GM18511 (cell line): ENCODE data around the gene CRB3.
A peak's percentile ranks its signal among the peaks of the same experiment; 100 is the strongest.

Experiments
- ATAC-seq: cut with Tn5 transposase; IDR thresholded peaks from one replicate; pipeline ENCODE4 v1.9.1; 2021; ENCODE audit warnings: mild to moderate bottlenecking, moderate library complexity; ENCODE audit not compliant: unreplicated experiment

Gene CRB3

DNA sequence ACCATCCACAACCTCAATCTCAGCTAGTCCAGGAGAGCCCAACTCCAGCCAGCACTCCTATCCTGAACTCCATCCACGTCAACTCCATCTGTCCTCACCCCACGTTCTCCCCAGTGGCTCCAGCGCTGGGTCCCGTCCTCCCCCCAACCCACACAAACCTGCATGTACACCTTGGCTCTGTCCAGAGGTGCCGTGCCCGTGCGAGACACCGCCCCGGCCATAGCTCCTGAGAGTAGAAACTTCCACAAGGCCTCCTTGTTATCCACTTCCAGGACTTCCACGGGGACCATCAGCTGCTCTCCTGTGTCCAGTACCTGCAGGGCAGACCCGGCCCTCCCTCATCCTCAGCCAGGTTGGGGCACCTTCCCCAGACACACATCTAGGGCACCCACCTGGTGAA is 32.2 kb upstream of the CRB3 start:
- no peak for ATAC-seq

DNA sequence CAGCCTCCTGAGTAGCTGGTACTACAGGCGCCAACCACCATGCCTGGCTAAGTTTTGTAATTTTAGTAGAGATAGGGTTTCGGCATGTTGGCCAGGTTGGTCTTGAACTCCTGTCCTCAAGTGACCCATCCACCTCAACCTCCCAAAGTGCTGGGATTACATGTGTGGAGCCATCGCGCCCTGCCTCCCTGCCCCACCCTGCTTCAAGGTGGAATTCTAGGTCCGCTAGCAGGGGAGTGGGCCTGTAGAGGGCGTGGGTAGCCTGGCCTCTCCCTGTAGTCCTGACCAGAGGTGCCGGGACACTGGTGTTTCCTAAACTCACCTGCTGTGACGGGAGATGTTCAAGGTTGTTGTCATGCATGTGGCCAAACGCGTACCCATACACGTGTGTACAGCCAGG is 30.9 kb upstream of the CRB3 start:
- ATAC-seq = no peak

DNA sequence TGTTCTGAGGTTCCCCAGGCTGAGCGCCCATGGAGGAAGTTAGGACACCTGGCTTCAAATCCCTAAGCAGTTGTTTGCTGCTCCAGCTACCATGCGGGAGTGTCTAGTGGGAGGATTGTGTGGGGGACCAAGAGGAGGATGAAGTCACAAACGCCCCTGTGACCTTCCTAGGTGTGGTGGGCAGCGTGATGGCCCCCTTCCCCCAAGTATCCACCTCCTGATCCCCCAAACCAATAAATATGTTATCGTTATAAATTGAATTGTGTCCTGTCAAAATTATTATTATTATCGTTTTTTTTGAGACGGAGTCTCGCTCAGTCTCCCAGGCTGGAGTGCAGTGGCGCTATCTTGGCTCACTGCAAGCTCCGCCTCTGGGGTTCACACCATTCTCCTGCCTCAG is 30.4 kb upstream of the CRB3 start, which contains the start of gene SLC25A41:
SLC25A41 (minus strand) TSS at position 101 of the 400 bp plus-strand sequence; CDS start at position 31, 70 bp downstream.
- no peak for ATAC-seq

DNA sequence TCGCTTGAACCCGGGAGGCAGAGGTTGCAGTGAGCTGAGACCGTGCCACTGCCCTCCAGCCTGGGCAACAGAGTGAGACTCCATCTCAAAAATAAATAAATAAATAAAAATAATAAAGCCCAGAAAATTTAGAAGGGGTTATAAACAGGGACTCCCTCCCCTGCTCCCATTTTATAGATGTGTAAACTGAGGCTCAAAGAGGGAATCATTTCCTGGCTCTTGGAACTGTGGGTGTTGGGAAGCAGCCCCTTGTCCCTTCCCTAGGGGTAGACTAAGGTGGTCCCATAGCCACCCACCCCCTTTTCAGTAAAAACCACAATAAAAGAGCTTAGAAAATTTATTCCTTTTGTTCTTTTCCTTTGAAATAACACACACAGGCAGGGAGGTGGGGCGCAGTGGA is 24.3 kb upstream of the CRB3 start:
- ATAC-seq = no peak

DNA sequence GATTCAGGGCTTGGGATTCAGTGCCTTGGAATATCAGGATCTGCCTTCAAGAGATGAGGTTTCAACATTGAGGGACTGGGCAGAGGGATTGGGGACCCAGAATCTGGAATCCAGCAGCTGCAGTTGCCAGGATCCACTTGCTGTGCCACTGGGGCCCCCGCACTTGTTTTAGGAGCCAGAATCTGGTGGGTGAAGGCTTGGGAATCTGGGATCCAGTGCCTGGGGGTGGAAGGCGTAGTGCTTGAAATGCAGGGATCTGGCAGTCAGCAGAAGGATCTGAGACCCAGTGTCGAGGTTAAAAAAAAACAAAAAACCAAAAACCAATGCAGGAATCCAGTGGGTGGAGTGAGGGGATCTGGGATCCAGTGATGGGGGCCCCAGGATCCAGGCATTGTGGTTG is 23.2 kb upstream of the CRB3 start:
- ATAC-seq = no peak

DNA sequence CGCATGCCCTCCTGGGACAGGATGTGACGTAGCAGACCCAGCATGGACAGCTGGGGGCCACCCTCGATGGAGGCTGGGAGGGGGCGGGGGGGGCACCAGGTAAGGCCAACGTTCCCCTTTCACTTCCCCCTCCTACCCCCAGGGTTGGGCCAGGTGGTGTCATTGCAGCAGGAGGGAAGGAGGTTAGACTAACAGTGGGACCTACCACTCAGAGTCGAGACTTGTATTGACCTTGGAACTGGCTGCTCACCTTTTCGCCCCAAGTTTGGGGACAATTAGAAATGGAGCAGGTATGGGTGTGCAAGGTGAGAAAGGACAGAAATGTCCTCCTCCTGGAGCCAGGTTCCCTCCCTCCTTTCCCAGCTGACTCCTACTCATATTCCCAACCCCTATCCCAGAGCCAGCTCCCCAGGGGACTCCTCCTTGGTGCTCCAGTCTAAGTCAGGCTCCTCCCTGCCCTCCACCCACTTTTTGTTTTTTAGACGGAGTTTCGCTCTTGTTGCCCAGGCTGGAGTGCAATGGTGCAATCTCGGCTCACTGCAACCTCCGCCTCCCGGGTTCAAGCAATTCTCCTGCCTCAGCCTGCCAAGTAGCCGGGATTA is 21.9 kb upstream of the CRB3 start:
- no peak for ATAC-seq

DNA sequence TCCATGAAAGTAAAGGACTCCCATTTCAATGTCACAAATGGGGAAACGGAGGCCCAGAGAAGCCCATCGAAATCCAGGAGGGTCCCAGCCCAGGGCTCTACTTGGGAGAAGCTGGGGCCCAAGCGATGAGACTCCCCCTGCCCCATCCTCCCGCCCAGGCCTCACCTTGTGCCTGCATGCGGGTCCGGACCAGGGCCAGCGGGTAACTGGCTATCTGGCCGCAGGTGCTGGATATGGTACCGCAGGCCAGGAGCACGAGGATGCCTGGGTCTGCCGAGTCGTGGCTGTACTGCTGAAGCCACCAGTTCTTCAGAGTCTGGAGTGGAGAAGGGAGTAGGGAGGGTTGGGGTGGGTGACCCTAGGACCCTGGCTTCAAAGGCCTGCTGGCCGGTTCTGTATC is 20.1 kb upstream of the CRB3 start:
- ATAC-seq = no peak

DNA sequence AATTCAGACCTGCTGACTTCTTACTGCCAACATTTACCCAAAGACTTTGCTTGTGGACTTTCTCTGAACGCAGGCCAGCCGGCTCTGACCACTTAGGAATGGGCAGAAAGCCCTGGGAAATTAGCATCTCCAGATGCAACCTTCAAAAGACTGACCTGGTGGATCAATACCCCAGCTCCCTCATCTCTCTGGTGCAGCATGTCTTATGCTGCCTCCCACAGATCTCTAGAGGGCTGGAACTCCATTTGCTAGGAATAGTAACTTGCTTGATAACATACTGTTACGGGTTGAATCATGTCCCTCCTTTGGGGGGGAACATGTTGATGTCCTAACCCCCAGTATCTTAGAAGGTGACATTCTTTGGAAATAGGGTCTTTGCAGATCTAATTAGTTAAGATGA is 17.6 kb upstream of the CRB3 start:
- no peak for ATAC-seq

DNA sequence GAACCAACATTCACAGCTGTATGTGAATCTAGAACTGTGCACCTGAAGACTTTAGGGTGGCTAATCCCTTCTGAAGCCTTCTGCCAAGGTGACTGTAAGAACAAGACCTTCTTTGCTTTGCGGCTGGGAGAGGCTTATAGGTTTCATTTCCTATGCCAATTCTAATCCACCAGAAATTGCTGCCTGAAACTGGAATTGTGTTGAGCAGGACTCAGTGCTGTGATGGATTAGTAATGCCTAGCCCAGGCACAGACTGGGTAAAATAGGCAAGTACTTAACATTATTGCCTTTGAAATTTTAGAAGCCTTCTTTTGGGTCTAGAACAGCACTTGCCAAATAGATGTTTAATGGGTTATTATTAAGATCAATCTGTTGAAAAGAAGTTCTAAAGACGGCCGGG is 16.0 kb upstream of the CRB3 start:
- no peak for ATAC-seq

DNA sequence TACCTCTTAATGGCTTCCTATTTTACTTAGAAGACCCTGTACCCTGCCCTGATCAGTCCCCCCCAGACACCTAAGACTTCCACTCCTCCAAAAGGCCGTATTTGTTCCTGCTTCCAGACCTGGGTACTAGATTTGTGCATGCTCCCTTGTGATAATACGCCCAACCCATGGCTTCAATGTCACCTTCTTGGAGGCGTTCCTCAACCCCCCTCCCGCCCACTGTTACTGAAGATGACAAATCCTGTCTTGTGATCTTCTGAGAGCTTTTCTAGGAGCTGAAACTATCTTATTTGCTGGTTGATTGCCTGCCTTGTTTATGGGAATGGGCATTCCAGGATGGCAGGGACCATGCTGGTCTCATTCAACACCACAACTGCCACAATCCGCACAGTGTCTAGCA is 13.9 kb upstream of the CRB3 start:
- ATAC-seq = no peak

DNA sequence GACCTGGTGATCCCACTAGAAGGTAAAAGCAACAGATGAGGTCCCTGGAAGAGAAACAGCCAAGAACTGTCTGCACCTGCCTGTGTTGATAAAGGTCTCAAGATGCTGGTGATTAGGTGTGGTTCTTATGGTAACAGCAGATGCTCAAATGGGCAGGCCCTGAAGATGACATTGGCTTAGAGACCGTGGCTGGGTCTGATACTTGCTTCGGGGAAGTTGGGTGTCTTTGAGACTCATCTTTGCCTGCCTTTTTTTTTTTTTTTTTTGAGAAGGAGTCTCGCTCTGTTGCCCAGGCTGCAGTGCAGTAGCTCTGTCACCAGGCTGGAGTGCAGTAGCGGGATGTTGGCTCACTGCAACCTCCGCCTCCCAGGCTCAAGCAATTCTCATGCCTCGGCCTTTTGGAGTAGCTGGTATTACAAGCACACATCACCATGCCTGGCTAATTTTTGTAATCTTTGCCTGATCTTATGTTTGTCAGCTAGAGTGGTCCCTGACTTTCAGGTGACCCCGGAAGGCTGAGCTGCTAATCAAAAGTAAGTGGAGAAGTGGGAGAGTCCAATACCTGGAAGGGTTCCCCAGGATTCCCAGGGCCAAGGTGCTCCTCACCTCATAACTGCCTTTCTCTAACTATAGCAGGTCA is 12.4 kb upstream of the CRB3 start:
- ATAC-seq = no peak

DNA sequence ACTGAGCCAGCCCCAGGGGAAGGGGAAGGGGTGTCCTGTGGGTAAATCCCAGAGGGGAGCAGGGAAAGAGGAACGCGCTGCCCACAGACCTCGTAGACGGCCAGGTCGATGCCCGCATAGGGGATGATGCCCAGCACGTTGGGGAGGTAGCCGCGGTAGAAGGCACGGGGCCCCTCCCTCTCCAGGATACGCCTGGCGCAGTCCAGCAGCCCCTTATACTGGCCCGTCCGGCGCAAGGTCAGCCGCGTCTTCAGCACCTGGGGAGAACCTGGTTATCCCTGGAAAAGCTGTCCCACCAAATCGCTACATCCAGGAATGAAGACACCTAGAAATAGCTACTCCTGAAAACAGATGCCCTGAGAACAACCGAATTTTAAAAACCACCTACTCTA is 11.9 kb upstream of the CRB3 start:
- ATAC-seq = no peak

DNA sequence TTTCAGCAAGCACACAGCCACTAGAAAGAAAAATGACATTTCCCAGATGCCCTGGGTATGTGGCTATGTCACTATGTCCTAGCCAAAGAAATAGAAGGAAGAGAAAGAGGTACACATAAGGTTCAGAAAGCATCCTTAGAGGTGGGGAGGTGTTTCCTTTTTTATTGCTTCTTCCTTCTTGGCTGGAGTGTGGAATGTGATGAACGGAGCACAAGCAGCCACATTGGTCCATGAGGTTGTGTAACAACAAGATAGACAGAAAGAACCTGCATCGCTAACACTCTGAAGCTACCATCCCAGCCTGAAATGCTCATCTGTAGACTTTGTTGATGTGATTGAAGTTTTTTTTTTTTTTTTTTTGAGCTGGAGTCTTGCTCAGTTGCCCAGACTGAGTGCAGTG is 11.2 kb upstream of the CRB3 start:
- no peak for ATAC-seq

DNA sequence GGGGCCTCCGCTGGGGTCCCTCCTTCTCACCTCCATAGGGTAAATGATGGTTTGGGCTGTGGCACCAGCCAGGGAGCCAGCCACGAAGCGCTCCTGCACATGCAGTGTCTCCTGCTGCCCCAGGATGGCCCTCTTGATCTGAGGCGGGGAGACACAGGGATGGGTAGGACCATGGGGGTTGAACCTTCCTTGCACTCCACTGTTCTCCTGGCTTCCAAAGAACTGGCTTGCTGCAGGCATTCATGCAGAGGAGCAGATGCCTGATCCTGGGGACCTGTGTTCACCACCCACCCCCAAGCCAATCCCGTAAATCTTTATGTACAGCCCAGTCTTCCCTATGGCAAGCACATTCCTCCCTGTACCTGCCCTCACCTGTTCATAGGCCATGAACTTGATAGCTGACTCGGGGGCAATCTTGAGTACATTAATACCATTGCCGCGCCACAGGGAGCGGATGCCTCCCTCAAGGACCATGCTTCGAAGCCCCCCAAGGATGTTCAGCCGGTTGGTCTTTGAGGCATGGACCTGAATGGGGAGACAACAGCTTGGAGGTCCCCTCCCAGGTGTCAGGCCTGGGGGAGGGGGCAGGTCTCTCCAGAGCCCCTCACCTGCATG is 10.0 kb upstream of the CRB3 start:
- ATAC-seq = no peak

DNA sequence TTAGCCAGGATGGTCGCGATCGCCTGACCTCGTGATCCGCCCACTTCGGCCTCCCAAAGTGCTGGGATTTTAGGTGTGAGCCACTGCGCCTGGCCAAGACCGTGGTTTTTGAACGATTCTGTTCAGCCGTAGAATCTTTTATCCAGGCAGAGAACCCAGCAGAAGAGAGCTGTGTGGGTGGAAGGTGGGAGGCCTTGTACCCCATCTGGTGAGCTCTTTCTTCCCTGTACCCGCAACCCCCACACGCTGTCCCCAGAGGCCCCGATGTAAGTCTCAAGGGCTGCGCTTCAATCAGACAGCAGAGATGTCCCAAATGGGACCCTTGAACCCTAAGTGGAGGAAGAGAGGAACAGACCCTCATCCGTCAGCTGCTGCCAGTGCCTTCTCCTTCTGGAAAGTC is 8.1 kb upstream of the CRB3 start:
- ATAC-seq = no peak

DNA sequence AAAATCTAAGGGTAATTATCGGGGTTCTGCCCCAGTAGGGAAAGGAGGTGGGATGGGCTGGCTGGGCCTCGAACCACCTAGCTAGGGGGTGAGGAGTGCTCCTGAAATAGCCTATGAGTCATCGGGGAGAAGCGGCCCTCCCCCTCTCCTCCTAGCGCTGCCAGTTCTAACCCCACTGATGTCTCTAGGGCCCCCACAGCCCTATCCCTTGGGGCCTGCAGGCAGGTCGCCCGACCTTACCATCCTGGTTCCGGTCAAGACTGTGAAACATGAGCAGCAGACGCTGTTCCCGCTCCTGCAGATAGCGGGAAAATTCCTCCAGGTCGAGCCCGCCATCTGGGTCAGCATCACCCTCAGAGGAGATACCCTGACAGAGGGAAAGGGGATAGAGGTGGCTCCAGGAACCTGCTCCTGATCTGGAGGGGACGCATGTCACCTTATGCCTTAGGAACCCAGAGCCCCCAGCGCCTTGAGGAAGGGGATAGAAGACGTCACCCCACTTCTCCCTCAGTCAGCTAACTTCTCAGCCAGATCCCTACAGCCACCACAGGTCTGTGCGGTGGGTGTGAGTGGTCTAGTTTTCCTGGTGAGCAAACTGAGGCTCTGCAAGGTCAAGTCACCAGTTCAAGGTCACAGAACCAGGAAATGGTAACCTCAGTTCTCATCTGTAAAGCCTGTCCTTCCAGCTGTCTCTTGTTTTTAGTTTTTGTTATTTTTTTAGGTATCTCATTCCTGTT is 5.9 kb upstream of the CRB3 start:
- ATAC-seq = no peak

DNA sequence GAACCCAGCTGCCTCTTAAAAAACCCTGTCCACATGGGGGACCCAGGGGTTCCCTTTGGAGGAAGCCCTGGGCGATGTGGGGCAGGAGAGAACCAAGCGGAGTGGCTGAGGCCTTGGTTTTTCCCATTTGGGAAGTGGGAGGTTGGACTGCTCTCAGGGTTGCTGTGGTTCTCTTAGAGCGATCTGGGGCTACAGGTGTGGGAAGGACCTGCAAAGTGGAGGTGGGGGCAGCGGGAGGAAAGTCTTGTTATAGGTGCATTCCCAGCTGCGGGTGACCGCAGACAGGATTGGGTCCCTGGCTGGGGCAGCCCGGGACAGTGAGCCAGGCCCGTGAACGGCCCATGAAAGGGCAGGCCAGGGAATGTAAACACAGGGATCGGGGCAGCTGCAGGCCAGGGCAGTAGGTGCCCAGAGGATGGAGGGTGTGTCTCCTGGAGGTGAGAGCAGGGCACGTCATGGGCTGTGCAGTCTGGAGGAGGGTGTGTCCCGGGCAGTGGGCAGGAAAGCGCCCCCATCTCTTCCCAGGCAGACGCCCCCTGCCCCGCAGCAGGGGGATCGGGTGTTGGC is 5.3 kb upstream of the CRB3 start:
- no peak for ATAC-seq

DNA sequence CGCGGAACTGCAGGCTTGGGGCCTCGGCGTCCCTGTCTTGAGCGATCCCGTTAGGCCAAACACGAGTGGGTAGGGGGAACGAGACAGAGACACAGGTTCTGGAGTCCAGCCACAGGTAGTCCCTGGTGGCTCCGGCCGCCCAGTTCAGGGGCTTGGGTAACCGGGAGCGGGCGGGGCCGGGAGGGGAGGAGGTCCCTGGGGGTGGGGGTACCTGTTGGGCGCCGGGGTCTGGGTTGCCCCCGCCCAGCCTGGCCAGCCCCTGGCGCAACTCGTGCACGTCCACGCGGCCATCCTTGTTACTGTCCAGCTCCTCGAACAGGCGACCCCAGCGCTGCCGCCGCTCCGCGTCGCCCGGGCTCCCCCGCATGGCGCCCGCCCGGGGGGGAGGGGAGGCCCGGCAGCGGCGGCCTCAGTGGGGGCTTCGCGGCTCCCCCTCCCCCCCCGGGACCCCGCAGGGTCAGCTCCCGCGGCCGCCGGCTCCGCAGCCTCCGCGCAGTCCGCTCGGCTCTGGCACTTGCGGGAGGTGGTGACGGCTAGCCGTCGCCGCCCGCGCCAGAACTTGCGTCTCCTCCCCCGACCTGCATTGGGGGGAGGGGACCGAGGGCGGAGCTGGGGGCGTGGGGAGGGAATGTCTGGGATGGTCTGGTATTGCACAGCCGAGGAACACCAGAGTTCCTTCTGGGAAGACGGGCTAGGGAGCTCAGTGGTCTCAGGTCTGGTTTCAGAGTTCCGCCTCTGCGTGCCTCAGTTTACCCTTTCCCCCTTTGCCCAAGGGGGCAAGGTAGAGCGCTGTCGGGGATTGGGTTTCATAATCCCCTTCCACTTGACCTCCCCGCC is 4.6 kb upstream of the CRB3 start, which contains the start of gene SLC25A23:
SLC25A23 (minus strand) TSS at position 531 of the 837 bp plus-strand sequence; CDS start at position 367, 164 bp downstream.
- ATAC-seq = peak; percentile 42

DNA sequence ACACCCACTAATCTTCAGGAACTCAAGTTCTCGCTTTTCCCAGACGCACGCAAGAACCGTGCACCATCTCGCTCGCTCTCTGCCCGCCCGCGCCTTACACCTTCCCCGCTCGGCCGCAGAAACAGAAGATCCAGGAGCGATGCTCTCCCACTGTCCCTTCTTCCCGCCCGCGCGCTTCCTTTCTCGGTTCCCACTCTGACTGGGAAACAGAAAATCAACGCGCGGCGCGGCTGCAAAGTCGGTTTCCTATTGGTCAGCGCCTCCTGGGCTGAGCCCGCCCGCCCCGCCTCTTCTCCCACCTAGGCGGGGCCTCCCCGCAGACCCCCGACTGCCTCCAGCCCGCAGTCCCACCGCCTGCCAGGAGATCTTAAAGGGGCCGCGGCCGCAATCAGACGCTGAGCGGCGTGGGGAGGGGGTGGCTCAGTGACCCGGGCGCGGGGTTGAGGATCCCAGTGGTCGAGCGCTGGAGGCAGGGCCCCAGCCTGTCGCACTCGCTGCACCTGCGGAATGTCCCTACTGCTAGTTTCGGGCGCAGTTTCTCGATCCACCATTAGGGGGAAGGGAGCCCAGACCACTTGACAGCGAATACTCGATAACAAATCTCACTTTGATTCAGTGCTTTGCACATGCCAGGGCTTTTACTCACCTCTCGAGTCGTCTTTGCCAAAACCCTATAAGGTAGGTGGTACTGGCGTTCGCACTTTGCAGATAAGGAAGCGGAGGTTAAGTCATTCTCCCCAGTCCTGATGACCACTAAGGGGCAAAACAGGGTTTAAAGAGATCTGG is 3.8 kb upstream of the CRB3 start:
- ATAC-seq = peak; percentile 78

DNA sequence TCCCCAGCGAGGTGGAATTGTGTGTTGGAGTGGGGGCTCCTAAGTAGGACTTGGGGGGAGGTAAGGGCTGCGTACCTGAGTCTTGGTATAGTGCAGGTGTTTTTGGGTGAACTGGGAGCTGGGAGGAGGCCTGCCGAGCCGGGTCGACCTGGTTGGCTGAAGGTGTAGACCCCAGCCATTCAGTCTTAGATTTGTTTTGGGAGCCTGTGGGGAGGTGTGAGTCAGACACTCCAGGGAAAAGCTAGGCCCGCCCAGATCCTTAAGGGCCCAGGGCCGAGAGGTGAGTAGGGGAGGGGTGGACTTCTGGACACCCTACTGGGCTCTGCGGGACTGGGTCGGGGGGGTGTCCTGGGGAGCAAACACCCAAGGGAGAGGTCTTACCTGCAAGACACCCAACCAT is 935 bp downstream of the CRB3 start:
- no peak for ATAC-seq
